ENCODE data around the gene HYCC2.
"Not testable (repeated sequence)": the region's sequence is repeated elsewhere in the genome, so short reads cannot be mapped to it uniquely, and the experiment has no call there.

HYCC2 gene

GRCh38 chr2:201071479-201072200 lies at the start of gene HYCC2, which contains the start of gene NDUFB3:
Gene HYCC2 (minus strand): TSS chr2:201071671. CDS start chr2:201024009, 47,662 bp downstream.
Gene NDUFB3 (plus strand): TSS chr2:201072001. CDS start chr2:201078883, 6,882 bp downstream.
- DNase-seq (ENCODE audit: low read depth): peak; percentile 71

GRCh38 chr2:201118961-201119854 lies 47.7 kb upstream of the HYCC2 start:
- no peak for DNase-seq (ENCODE audit: low read depth)

- peak; percentile 73 for DNase-seq (ENCODE audit: low read depth)
Measured at GRCh38 chr2:201118121-201118960, 46.9 kb upstream of the HYCC2 start.

- not testable (repeated sequence) for DNase-seq (ENCODE audit: low read depth)
Measured at GRCh38 chr2:201117735-201118094, 46.2 kb upstream of the HYCC2 start.

GRCh38 chr2:201116959-201117734 lies 45.7 kb upstream of the HYCC2 start:
- DNase-seq (ENCODE audit: low read depth): no peak

GRCh38 chr2:201116115-201116958 lies 44.9 kb upstream of the HYCC2 start, which contains the start of gene CFLAR:
Gene CFLAR (plus strand): TSS chr2:201116164. CDS start chr2:201129866, 13,702 bp downstream.
- peak; percentile 66 for DNase-seq (ENCODE audit: low read depth)

GRCh38 chr2:201114846-201115245 lies 43.4 kb upstream of the HYCC2 start:
- DNase-seq (ENCODE audit: low read depth): no peak

GRCh38 chr2:201114350-201114749 lies 42.9 kb upstream of the HYCC2 start:
- DNase-seq (ENCODE audit: low read depth): no peak

- no peak for DNase-seq (ENCODE audit: low read depth)
Measured at GRCh38 chr2:201111096-201111495, 39.6 kb upstream of the HYCC2 start.

GRCh38 chr2:201110615-201111014 lies 39.1 kb upstream of the HYCC2 start:
- DNase-seq (ENCODE audit: low read depth): no peak

GRCh38 chr2:201109186-201109585 lies 37.7 kb upstream of the HYCC2 start:
- DNase-seq (ENCODE audit: low read depth): no peak

GRCh38 chr2:201108341-201108740 lies 36.9 kb upstream of the HYCC2 start:
- no peak for DNase-seq (ENCODE audit: low read depth)

- no peak for DNase-seq (ENCODE audit: low read depth)
Measured at GRCh38 chr2:201107624-201108023, 36.2 kb upstream of the HYCC2 start.

GRCh38 chr2:201105759-201106158 lies 34.3 kb upstream of the HYCC2 start:
- DNase-seq (ENCODE audit: low read depth): no peak

GRCh38 chr2:201100497-201100896 lies 29.0 kb upstream of the HYCC2 start:
- DNase-seq (ENCODE audit: low read depth): no peak

GRCh38 chr2:201093573-201093972 lies 22.1 kb upstream of the HYCC2 start:
- no peak for DNase-seq (ENCODE audit: low read depth)

- no peak for DNase-seq (ENCODE audit: low read depth)
Measured at GRCh38 chr2:201090574-201090973, 19.1 kb upstream of the HYCC2 start.

GRCh38 chr2:201084863-201085262 lies 13.4 kb upstream of the HYCC2 start:
- no peak for DNase-seq (ENCODE audit: low read depth)

GRCh38 chr2:201074996-201075395 lies 3.5 kb upstream of the HYCC2 start:
- DNase-seq (ENCODE audit: low read depth): no peak

GRCh38 chr2:201073071-201073470 lies 1.6 kb upstream of the HYCC2 start:
- DNase-seq (ENCODE audit: low read depth): no peak

All from stimulated activated CD8-positive, alpha-beta memory T cell treated with anti-CD3 and anti-CD28 coated beads, Interleukin-7, amount 100 ng/mL, for 24 hours (primary cell).